A549 (cell line): ENCODE results near the gene WSB2. TPM values are rescaled to one million over a fixed set of nuclear protein-coding genes. Genes with fewer than 3 reads are reported as not detected.
A peak's percentile ranks its signal among the peaks of the same experiment; 100 is the strongest.

Experiments
- ATAC-seq, 2 experiments: fragments of 200-7000 bp in 1 of 2; fragments of >200 bp in 1 of 2; cut with Nextera tagmentation in 1 of 2; cut with Tn5 transposase in 1 of 2; 3 replicates each; pipeline versions ENCODE4 v1.8.0 to v1.9.1; 2018 to 2020; ENCODE audit warnings: mild to moderate bottlenecking in 1 of 2, moderate library complexity in 1 of 2
- CTCF ChIA-PET: fragments of 300-600 bp; sonication (Branson Sonifier 250); formaldehyde crosslinking; extraction: SDS; loops from one replicate; lab custom pipeline; 2021; ENCODE audit warnings: antibody characterized with exemption, inconsistent platforms; lab: Yijun Ruan, JAX
- POLR2A ChIA-PET: fragments of 350-600 bp; formaldehyde crosslinking; extraction: SDS; loops from one replicate; lab custom pipeline; 2021; ENCODE audit warnings: antibody characterized with exemption, inconsistent platforms; lab: Yijun Ruan, JAX
- DNase-seq, 2 experiments: peaks; one replicate each; pipeline versions ENCODE4 v3.0.0 to v3.0.0-alpha.2; 2011 to 2016; ENCODE audit warnings: low read depth in 1 of 2, low spot score in 1 of 2
- FAIRE-seq: peaks from 2 replicates; lab custom pipeline; 2011; peaks lifted over from hg19 to GRCh38; lab: Jason Lieb, UNC
- H3K27ac ChIP-seq, 2 experiments: fragments of >200 bp; sonication (Bioruptor Twin); formaldehyde crosslinking; 3 replicates each; pipeline ENCODE4 v1.5.1; 2016 to 2017
- H3K4me1 ChIP-seq: fragments of >200 bp; sonication (Bioruptor Twin); formaldehyde crosslinking; 3 replicates; pipeline ENCODE4 v1.6.1; 2016
- H3K4me2 ChIP-seq: fragments of >200 bp; sonication (Bioruptor Twin); formaldehyde crosslinking; 3 replicates; pipeline ENCODE4 v1.6.1; 2016
- H3K4me3 ChIP-seq: fragments of >200 bp; sonication (Bioruptor Twin); formaldehyde crosslinking; 3 replicates; pipeline ENCODE4 v1.5.1; 2016
- H3K9me3 ChIP-seq: fragments of >200 bp; sonication (Bioruptor Twin); formaldehyde crosslinking; 3 replicates; pipeline ENCODE4 v1.6.1; 2016
- BHLHE40 ChIP-seq: IDR thresholded peaks from 2 replicates; pipeline ENCODE4 v1.6.1; 2012; ENCODE audit warnings: low read depth, low read length, inconsistent platforms
- CTCF ChIP-seq: fragments of >200 bp; sonication (Bioruptor Twin); formaldehyde crosslinking; IDR thresholded peaks from 3 replicates; pipeline ENCODE4 v1.5.1; 2016
- E2F6 ChIP-seq: IDR thresholded peaks from 2 replicates; pipeline ENCODE4 v1.6.1; 2012; ENCODE audit warnings: low read depth, borderline replicate concordance
- ELK1 ChIP-seq: fragments of 150-350 bp; IDR thresholded peaks from 2 replicates; pipeline ENCODE4 v1.6.1; 2014; ENCODE audit warnings: low read depth, mild to moderate bottlenecking, low read length
- HEYL ChIP-seq: fragments of 250-450 bp; sonication (Bioruptor Pico); IDR thresholded peaks from 2 replicates; pipeline ENCODE4 v1.8.0; 2021; ENCODE audit warnings: mild to moderate bottlenecking, moderate library complexity
- HMGXB4 ChIP-seq: fragments of 250-450 bp; sonication (Bioruptor Pico); IDR thresholded peaks from 2 replicates; pipeline ENCODE4 v1.5.0; 2021; ENCODE audit warnings: mild to moderate bottlenecking, moderate library complexity, borderline replicate concordance
- RAD21 ChIP-seq, 2 experiments: fragments of >200 bp in 1 of 2; sonication (Bioruptor Twin) in 1 of 2; formaldehyde crosslinking in 1 of 2; IDR thresholded peaks in 1 of 2; conservative IDR thresholded peaks in 1 of 2; 2 replicates in 1 of 2; 3 replicates in 1 of 2; pipeline ENCODE4 v1.6.1; 2012 to 2018; ENCODE audit warnings: inconsistent platforms in 1 of 2
- REST ChIP-seq: fragments of 200-600 bp; sonication (generic); IDR thresholded peaks from 2 replicates; pipeline ENCODE4 v1.6.1; 2016; ENCODE audit warnings: antibody characterized with exemption, mild to moderate bottlenecking, moderate library complexity
- SMC3 ChIP-seq: fragments of >200 bp; sonication (Bioruptor Twin); formaldehyde crosslinking; IDR thresholded peaks from 3 replicates; pipeline ENCODE4 v1.6.1; 2018; ENCODE audit warnings: inconsistent platforms
- TP53 ChIP-seq: fragments of 250-450 bp; sonication (Bioruptor Pico); IDR thresholded peaks from 2 replicates; pipeline ENCODE4 v1.5.0; 2021; ENCODE audit warnings: mild to moderate bottlenecking, moderate library complexity
- USF2 ChIP-seq: fragments of 450-650 bp; IDR thresholded peaks from 2 replicates; pipeline ENCODE4 v1.6.1; 2014; ENCODE audit warnings: antibody characterized with exemption
- whole genome bisulfite sequencing: methylation state at CpG from one replicate; pipeline ENCODE4 v1.1.6; 2017; ENCODE audit errors: missing lambda C conversion rate; 5-methylcytosine and 5-hydroxymethylcytosine counted together
- polyA plus RNA-seq, 4 experiments: library from polyadenylated mRNA; depleted of rRNA in 3 of 4; stranded (reverse); fragments of >200 nt; fragmentation: RNase III in 1 of 4; extraction: RNeasy Plus Mini Kit Qiagen cat#74134 plus additional on column Dnase treatment in 1 of 4; gene quantifications; 2 replicates in 3 of 4; 3 replicates in 1 of 4; pipeline ENCODE4 v1.2.3, GENCODE V29; 2011 to 2017

WSB2 gene
- polyA plus RNA-seq, 2 of the 4 experiments (the other 2 are of a cell fraction): 40.5 to 93.5 TPM

GRCh38 chr12:118055144-118055557 is 5.8 kb downstream of the WSB2 start:
- POLR2A ChIA-PET: no interaction called here
- ATAC-seq (peak in 1 of 2 experiments; percentile 48; a peak in 3 of 6 replicates), DNase-seq (peak; percentile 39 to 82), FAIRE-seq (no peak)
- H3K4me2 ChIP-seq: peak overlapping the region; percentile 58; the same call in 1 of the 3 replicates
- WGBS: 44% methylated on average over 2 of the region's 2 CpGs
- no peak overlapping the region for H3K4me3 ChIP-seq
- 0 out of 3 replicates have a peak, but pooled peaks have one; percentile 12 for TF ChIP-seq SMC3
- TF ChIP-seq CTCF: peak; percentile 55; the same call in 2 of the 3 replicates
- peak in 1 of 2 experiments; percentile 19; a peak in 1 of 5 replicates for TF ChIP-seq RAD21 (conservative IDR thresholded peaks at IDR 0.05 in 1 of 2, IDR thresholded peaks at IDR 0.05 in 1 of 2)
- no peak for TF ChIP-seq ELK1
- CTCF ChIA-PET: interaction anchor here (0.6 to 5.1 kb wide), 10 partner anchors 10 to 181 kb away, joined by 3 to 23 read pairs (median 4); no protein-coding TSS in a partner anchor
- no peaks in the 10 kb centered on the region for H3K9me3 ChIP-seq
- H3K4me1 ChIP-seq: peaks cover 83% of the 10 kb centered on the region
- peak overlapping the region in 1 of 2 experiments; percentile 80; a peak in 4 of 6 replicates for H3K27ac ChIP-seq

GRCh38 chr12:118053071-118053985 is 7.7 kb downstream of the WSB2 start:
- 74% methylated on average over 10 of the region's 10 CpGs for WGBS
- H3K27ac ChIP-seq: peak overlapping the region; percentile 86 to 89
- H3K4me1 ChIP-seq: peaks cover 71% of the 10 kb centered on the region
- DNase-seq (no peak), ATAC-seq (peak; percentile 9 to 44; a peak in 4 of 6 replicates), FAIRE-seq (no peak)
- CTCF ChIA-PET: interaction anchor here (0.9 to 5.1 kb wide), 4 partner anchors 11 to 179 kb away, joined by 3 to 23 read pairs (median 4); no protein-coding TSS in a partner anchor
- POLR2A ChIA-PET: interaction anchor here (1.9 kb wide), 1 partner anchor 8 kb away, joined by 7 read pairs; the partner anchor contains the start of gene WSB2
- H3K9me3 ChIP-seq: no peaks in the 10 kb centered on the region
- TF ChIP-seq BHLHE40: no peak
- TF ChIP-seq E2F6: no peak
- no peak for TF ChIP-seq TP53 (CRISPR knock-in tag)
- no peak for TF ChIP-seq ELK1
- no peak for TF ChIP-seq RAD21 (conservative IDR thresholded peaks at IDR 0.05 in 1 of 2, IDR thresholded peaks at IDR 0.05 in 1 of 2)
- TF ChIP-seq HEYL: no peak
- H3K4me3 ChIP-seq: no peak overlapping the region
- H3K4me2 ChIP-seq: peak overlapping the region; percentile 80

GRCh38 chr12:118052324-118053070 is 8.5 kb downstream of the WSB2 start:
- FAIRE-seq (peak; percentile 95), ATAC-seq (peak; percentile 91 to 97), DNase-seq (peak; percentile 96 to 98)
- peak overlapping the region; percentile 86 to 89 for H3K27ac ChIP-seq
- CTCF ChIA-PET: interaction anchor here (0.9 to 1.5 kb wide), 4 partner anchors 8 to 51 kb away, joined by 3 to 5 read pairs (median 4); partner anchors contain the start of gene VSIG10
- POLR2A ChIA-PET: interaction anchor here (1.9 kb wide), 1 partner anchor 9 kb away, joined by 7 read pairs; the partner anchor contains the start of gene WSB2
- peak overlapping the region; percentile 80 for H3K4me2 ChIP-seq
- 2% methylated on average over 14 of the region's 14 CpGs for WGBS
- peaks cover 63% of the 10 kb centered on the region for H3K4me1 ChIP-seq
- H3K9me3 ChIP-seq: no peaks in the 10 kb centered on the region
- H3K4me3 ChIP-seq: 0 out of 3 replicates have a peak overlapping the region, but pooled peaks have one; percentile 6
- TF ChIP-seq HMGXB4 (CRISPR knock-in tag) (no peak), RAD21 (conservative IDR thresholded peaks at IDR 0.05 in 1 of 2, IDR thresholded peaks at IDR 0.05 in 1 of 2) (peak; percentile 7 to 29; a peak in 2 of 5 replicates), REST (no peak), USF2 (no peak)
